GM19452 (cell line): ENCODE results near the gene PPCDC.

ENCODE experiments used
- ATAC-seq: cut with Tn5 transposase; IDR thresholded peaks from one replicate; pipeline ENCODE4 v1.9.1; 2021; ENCODE audit not compliant: unreplicated experiment

The PPCDC gene

GRCh38 chr15:75008629-75009326, 14.6 kb upstream of the PPCDC start:
- ATAC-seq = peak; percentile 73

DNA sequence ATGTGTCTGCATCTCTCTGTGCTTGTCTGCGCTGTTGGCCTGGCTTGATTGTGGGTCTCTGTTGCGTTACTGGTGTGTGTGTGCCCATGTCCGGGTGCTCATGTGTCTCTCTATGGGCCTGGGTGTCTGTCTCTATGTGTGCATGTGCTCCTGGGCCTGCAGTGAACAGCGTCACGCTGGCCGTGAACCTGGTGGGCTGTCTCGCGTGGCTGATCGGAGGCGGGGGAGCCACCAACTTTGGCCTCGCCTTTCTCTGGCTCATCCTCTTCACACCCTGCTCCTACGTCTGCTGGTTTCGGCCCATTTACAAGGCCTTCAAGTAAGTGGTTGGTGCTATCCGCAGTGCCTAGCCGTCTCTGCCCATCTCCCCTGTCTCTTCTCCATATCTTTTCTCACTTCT, 7.0 kb upstream of the PPCDC start:
- ATAC-seq = no peak

DNA sequence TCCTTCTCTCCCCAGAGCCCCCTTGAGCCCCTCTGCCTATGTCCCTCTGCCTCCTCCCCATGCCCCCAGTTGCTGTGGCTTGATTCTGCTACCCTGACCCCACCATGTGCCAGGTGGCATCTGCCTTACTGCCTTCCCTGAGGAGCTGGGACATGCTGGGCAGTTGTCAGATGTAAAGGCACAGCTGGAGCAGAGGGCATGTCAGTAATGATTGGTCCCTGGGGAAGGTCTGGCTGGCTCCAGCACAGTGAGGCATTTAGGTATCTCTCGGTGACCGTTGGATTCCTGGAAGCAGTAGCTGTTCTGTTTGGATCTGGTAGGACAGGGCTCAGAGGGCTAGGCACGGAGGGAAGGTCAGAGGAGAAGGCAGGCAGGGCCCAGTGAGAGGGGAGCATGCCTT, 3.5 kb upstream of the PPCDC start:
- ATAC-seq = no peak

DNA sequence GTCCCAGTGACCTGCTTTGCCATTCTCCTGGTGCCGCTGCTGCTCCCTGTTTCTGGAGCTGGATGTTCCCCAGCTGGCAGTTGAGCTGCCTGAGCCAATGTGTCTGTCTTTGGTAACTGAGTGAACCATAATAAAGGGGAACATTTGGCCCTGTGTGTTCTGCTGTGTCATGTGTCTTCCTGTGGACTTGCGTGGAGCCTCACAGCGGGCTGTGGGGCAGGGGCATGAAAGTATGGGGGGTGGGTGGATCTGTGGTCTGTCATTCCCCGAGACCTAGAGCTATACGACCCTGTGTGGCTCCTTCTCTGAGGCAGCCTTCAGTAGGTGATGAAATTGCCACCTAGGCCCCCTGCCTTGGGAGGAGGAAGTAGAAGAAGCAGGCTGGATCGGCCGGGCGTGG, 2.0 kb upstream of the PPCDC start:
- ATAC-seq = no peak

DNA sequence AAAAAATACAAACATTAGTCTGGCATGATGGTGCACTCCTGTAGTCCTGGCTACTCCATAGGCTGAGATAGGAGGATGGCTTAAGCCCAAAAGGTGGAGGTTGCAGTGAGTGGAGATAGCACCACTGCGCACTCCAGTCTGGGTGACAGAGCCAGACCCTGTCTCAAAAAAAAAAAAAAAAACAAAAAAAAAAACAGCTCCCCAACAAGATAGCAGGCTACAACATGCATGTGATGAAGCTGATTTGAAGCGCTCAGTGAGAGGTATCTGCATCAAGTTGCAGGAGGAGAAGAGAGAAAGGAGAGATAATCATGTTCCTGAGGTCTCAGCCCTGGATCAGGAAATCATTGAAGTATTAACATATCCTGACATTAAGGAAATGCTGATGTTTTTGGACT, 608 bp upstream of the PPCDC start:
- no peak for ATAC-seq

DNA sequence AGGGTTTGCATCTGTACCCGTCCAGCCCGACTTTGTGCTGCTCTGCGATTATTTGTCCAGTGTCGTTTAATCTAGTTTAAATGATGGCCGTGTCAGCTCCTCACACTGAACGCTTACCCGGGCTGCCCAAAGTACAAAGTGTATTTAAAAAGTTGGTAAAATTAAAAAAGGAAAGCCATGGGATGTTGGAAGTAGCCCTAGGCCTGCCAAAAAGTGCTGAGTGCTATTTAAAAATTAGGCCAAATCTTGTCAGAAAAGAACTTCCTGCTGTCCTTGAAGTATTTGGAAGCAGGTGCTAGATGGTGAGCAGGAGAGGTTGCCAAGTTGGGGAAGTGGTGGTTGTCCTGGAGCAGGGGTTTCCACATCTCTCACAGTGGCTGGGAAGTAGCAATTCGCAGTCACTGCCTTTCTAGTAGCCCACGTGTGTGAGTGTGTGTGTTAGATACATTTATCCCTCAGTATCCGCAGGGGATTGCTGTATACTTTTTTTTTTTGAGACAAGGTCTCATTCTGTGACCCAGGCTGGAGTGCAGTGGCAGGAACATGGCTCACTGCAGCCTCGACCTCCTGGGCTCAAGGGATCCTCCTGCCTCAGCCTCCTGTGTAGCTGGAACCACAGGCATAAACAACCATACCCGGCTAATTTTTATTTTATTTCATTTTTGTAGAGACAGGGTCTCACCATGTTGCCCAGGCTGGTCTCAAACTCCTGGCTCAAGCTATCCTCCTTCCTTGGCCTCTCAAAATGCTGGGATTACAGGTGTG, 664 bp downstream of the PPCDC start:
- ATAC-seq = no peak

DNA sequence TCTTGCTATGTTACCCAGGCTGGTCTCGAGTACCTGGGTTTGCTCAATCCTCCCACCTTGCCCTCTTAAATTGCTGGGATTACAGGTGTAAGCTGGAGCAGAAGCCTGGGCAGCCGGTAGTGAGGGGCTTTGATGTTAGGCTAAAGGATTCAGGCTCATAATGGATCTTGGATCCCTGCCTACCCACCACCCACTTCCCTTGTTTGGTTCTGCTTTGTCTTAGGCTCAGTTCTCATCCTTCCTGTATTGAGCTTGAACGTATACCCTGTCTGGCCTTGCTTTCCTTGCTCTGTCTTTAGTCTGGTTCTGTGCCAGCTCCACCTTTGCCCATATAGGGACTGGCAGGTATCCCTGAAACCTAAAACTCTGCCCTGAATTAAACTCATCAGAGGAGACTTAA, 1.7 kb downstream of the PPCDC start:
- no peak for ATAC-seq

GRCh38 chr15:75025548-75026260, 2.3 kb downstream of the PPCDC start:
- no peak for ATAC-seq

GRCh38 chr15:75027551-75027950, 4.2 kb downstream of the PPCDC start:
- ATAC-seq = no peak

DNA sequence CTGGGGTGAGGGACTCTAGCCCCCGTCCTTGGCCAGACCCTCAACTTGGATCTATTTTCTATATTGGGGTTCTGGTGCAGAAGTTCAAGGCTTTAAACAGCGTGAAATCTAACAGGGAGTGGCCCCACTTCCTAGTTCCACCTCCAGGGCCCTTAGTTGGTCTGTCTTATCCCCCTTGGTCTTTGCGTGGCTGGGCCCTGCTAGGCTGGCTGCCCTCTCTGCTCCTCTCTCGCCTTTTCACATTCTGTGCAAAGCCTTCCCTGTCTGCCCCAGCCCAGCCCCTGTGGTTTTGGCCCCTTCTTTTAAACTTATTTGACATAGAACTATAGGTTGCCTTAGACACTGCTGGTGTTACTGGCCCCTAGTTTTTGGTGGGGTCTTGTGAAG, 5.6 kb downstream of the PPCDC start:
- ATAC-seq = no peak

- no peak for ATAC-seq
These were observed 6.1 kb downstream of the PPCDC start for GRCh38 chr15:75029378-75030022.

GRCh38 chr15:75030023-75030413, 6.6 kb downstream of the PPCDC start:
- ATAC-seq = no peak

GRCh38 chr15:75030424-75030823, 7.0 kb downstream of the PPCDC start:
- no peak for ATAC-seq

DNA sequence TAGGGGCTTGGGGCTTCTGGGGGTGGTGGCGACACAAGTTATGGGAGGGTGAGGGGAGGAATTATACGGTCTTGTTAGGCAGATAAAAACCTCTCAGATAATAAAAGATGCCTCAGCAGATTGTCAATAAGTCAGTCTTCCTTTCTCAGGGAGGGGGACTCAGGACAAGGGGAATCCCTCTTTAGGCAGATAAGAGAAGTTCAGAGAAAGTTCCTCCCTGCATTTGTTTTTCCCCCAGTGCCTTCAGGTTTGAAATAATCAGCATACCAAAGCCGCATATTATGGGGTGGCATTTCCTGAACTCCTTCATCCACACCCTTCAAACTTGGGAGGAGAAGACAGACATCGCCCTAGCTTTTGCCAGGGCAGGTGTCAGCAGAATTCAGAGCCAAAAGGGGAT, 8.5 kb downstream of the PPCDC start:
- no peak for ATAC-seq

DNA sequence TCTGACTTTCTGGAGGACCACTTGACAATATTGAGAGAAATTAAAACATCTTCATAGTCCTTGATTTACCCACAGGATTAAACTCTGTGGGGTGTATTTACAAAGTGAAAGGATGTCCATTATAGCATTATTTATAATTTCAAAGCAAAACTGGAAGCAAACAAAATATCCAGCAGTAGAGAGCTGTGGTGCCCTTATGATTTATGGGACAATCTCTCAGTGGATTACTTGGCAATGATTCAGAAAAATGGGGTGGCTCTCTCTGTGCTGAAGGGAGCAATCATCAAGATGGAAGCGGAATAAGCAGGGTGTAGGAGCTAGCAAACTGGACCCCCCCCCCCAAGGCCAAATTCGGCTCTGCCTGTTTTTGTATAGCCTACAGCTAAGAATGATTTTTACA, 9.0 kb downstream of the PPCDC start:
- no peak for ATAC-seq

GRCh38 chr15:75033809-75034208, 10.4 kb downstream of the PPCDC start:
- no peak for ATAC-seq

- no peak for ATAC-seq
These were observed 11.2 kb downstream of the PPCDC start for GRCh38 chr15:75034615-75035014.

DNA sequence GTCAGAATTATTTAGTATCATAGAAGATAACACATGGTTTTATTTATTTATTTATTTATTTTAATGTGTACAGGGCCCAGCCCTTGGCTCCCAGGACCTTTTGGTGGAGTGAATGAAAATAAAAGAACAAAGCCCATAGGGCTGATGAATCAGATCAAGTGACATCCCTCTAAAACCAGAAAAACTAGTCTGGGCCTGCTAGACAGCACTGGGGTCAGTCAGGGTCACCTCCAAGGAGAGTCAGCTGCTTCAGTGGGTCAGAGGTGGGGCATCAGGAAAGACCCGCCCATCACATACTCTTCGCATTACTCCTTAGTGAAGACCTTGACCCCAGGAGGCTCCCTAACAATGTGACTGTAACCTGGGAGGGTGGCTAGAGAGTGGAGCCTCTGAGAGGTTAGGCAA, 12.8 kb downstream of the PPCDC start:
- no peak for ATAC-seq

GRCh38 chr15:75037685-75038084, 14.3 kb downstream of the PPCDC start:
- ATAC-seq = no peak

DNA sequence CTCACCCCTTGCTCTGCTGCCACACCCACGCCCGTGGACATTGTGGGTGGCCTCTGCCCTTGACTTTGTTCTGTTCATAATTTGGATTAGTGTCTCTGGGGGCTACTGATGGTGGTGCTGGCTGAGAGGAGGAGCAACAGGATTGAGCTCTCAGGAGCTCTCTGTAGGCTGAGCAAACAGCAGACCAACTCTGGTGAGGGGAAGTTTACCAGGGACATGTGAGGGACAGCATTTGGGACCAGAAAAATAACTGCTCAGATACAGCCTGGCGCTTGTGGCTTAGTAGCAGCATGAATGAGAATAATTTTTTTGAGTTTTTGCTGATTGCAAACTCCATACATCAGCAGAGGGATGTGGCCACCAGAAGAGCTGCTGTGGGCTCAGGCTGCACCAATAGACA, 14.8 kb downstream of the PPCDC start:
- ATAC-seq = no peak

DNA sequence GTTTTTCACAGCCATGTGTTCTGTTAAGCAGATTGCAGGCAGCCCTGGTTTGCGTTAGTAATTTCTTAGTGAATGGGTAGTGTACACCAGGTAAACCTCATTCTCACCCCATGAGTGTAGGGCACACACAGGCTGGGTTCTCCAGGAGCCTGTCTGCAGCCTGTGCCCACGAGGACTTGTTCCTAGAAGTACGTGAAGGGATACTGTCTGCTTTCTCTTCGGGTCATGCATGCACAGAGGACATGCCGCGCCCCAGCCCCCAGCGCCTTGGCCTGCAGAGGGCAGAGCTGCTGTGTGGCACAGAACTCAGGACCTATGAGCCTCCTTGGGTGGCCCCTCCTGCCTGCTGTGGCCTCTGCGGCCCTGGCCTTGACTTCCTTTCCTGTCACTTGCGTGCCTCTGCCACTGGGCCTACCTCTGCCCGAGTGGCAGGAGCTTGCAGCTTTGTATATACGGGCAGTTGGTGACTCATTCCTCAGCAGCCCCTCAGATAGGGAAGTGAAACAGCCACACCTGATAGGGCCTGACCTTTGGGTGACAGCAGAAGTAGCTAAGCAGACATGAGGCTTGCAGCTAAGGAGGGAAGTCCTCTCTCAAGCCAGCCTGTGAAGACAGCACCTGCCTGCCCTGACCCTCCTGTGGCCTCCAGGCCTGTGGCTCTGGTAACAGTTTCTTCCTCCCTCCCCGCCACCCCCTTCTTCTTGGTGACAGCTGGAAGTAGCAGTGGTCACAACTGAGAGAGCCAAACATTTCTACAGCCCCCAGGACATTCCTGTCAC, 19.5 kb downstream of the PPCDC start:
- ATAC-seq = peak; percentile 70
